ENCODE measurements around the gene DUSP16.
"Not testable (repeated sequence)": the region's sequence is repeated elsewhere in the genome, so short reads cannot be mapped to it uniquely, and the experiment has no call there.

The DUSP16 gene

DNA sequence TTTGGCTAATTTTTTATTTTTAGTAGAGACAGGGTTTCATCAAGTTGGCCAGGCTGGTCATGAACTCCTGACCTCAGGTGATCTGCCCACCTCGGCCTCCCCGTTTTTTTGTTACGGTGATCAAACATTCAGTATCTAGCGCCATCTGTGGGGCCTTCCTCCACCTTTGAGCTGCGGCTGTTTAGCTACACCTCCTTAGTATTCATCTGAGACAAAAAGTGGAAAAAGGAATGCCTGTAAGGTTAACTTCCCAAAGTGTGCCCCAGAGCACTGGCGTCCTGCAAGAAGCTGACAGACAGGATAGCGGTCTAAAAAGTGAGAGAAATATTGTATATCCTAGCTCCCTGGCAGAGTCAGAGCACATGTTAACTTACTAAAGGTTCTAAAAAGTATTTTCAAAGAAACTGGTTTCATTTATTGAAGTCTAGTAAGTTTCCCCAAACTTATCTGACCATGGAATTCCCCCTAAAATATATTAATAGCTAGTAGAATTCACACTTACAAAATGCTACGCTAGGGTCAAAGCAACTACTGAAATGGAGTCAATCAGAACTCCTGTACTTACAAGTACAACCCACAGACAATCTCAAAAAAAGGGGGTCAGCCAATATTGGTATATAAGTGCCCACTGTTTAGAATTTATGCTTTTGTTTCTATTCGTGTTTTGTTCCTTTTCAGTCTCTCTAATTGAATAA, 59.1 kb downstream of the DUSP16 start:
- H3K4me2 ChIP-seq (ENCODE audit: low read depth, low read length) = no peak overlapping the region
- H3K9ac ChIP-seq (ENCODE audit: low read length) = no peak overlapping the region
- no peaks in the 10 kb centered on the region for H3K27me3 ChIP-seq (replicated peaks; ENCODE audit: insufficient read depth, low read length)
- H3K27ac ChIP-seq (ENCODE audit: low read length) = no peak overlapping the region
- H3K9me3 ChIP-seq (replicated peaks; ENCODE audit: insufficient read depth, low read length) = no peaks in the 10 kb centered on the region
- H3K9me2 ChIP-seq (replicated peaks; ENCODE audit: insufficient read depth, low read length) = no peaks in the 10 kb centered on the region
- no peaks in the 10 kb centered on the region for H3K36me3 ChIP-seq (replicated peaks; ENCODE audit: insufficient read depth, low read length)
- H3K4me3 ChIP-seq (ENCODE audit: low read length) = no peak overlapping the region
- no peak overlapping the region for H2AFZ ChIP-seq (ENCODE audit: low read length)
- H3K79me2 ChIP-seq (ENCODE audit: low read length) = 0 out of 2 replicates have a peak, but pooled peaks cover 6% of the 10 kb centered on the region
- H3F3A ChIP-seq (ENCODE audit: insufficient read depth, low read length) = no peaks in the 10 kb centered on the region
- no peaks in the 10 kb centered on the region for H3K4me1 ChIP-seq (ENCODE audit: low read length)
- DNase-seq = no peak
- no peak for TF ChIP-seq EZH2phosphoT487 (IDR thresholded peaks at IDR 0.05; ENCODE audit: low read length)
- TF ChIP-seq EZH2 (optimal IDR thresholded peaks at IDR 0.05; ENCODE audit: low read depth, low read length) = no peak
- TF ChIP-seq, protein P1, sequence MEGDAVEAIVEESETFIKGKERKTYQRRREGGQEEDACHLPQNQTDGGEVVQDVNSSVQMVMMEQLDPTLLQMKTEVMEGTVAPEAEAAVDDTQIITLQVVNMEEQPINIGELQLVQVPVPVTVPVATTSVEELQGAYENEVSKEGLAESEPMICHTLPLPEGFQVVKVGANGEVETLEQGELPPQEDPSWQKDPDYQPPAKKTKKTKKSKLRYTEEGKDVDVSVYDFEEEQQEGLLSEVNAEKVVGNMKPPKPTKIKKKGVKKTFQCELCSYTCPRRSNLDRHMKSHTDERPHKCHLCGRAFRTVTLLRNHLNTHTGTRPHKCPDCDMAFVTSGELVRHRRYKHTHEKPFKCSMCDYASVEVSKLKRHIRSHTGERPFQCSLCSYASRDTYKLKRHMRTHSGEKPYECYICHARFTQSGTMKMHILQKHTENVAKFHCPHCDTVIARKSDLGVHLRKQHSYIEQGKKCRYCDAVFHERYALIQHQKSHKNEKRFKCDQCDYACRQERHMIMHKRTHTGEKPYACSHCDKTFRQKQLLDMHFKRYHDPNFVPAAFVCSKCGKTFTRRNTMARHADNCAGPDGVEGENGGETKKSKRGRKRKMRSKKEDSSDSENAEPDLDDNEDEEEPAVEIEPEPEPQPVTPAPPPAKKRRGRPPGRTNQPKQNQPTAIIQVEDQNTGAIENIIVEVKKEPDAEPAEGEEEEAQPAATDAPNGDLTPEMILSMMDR (IDR thresholded peaks at IDR 0.05; ENCODE audit: low read length) = no peak
- no peaks in the 10 kb centered on the region for H4K20me1 ChIP-seq (ENCODE audit: insufficient read depth, low read length)

DNA sequence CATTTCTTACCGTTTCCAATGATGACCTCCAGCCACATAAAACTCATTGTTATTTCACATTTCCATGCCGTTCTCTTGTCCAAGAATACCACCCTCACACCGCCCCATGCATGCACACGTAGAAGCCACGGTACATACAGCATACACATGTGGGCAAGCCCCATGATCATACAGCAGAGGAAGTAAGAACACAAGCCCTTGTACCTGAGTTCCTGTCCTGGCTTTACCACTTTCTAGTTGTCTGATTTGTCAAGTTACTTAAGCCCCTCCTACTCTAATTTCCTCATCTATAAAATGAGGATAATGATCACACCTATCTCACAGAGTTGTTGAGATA, 59.9 kb downstream of the DUSP16 start:
- H3K79me2 ChIP-seq (ENCODE audit: low read length) = 0 out of 2 replicates have a peak, but pooled peaks cover 6% of the 10 kb centered on the region
- H3K9me2 ChIP-seq (replicated peaks; ENCODE audit: insufficient read depth, low read length) = no peaks in the 10 kb centered on the region
- no peak overlapping the region for H3K4me3 ChIP-seq (ENCODE audit: low read length)
- TF ChIP-seq EZH2 (optimal IDR thresholded peaks at IDR 0.05; ENCODE audit: low read depth, low read length) (no peak), EZH2phosphoT487 (IDR thresholded peaks at IDR 0.05; ENCODE audit: low read length) (no peak)
- H3K4me1 ChIP-seq (ENCODE audit: low read length) = no peaks in the 10 kb centered on the region
- H3K9ac ChIP-seq (ENCODE audit: low read length) = no peak overlapping the region
- H2AFZ ChIP-seq (ENCODE audit: low read length) = no peak overlapping the region
- H4K20me1 ChIP-seq (ENCODE audit: insufficient read depth, low read length) = no peaks in the 10 kb centered on the region
- no peaks in the 10 kb centered on the region for H3K27me3 ChIP-seq (replicated peaks; ENCODE audit: insufficient read depth, low read length)
- no peaks in the 10 kb centered on the region for H3K9me3 ChIP-seq (replicated peaks; ENCODE audit: insufficient read depth, low read length)
- no peaks in the 10 kb centered on the region for H3K36me3 ChIP-seq (replicated peaks; ENCODE audit: insufficient read depth, low read length)
- no peak overlapping the region for H3K4me2 ChIP-seq (ENCODE audit: low read depth, low read length)
- H3K27ac ChIP-seq (ENCODE audit: low read length) = no peak overlapping the region
- no peaks in the 10 kb centered on the region for H3F3A ChIP-seq (ENCODE audit: insufficient read depth, low read length)
- DNase-seq = no peak

DNA sequence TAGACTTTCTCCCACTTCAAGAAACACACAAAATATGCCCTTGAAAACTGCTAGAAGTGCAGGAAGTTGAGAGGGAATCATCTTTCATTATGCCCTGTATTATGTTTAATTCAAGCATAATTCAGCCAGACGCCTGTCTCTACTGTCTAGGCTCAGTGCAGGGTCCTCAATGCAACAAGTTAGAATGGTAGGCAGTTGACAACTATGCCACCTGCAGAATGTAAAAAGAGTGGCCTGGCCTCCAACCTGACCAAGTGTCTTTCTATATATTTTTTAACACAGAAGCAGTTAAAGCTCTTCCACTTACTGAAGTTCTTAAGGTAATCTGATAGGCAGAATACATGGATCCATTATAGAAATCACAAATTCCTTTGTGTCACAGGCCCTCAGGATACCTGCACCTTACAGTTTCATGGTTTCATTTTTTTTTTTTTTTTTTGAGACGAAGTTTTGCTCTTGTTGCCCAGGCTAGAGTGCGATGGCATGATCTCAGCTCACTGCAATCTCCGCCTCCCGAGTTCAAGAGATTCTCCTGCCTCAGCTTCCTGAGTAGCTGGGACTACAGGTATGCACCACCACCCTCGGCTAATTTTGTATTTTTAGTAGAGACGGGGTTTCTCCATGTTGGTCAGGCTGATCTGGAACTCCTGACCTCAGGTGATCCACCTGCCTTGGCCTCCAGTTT, 60.4 kb downstream of the DUSP16 start:
- not testable (repeated sequence) for H2AFZ ChIP-seq (ENCODE audit: low read length); H3K4me1 ChIP-seq (ENCODE audit: low read length); H3K27me3 ChIP-seq (replicated peaks; ENCODE audit: insufficient read depth, low read length); H4K20me1 ChIP-seq (ENCODE audit: insufficient read depth, low read length); DNase-seq; H3K79me2 ChIP-seq (ENCODE audit: low read length); H3K27ac ChIP-seq (ENCODE audit: low read length); H3K9me3 ChIP-seq (replicated peaks; ENCODE audit: insufficient read depth, low read length); H3K9ac ChIP-seq (ENCODE audit: low read length); H3K9me2 ChIP-seq (replicated peaks; ENCODE audit: insufficient read depth, low read length); H3K4me2 ChIP-seq (ENCODE audit: low read depth, low read length); H3F3A ChIP-seq (ENCODE audit: insufficient read depth, low read length); H3K36me3 ChIP-seq (replicated peaks; ENCODE audit: insufficient read depth, low read length); H3K4me3 ChIP-seq (ENCODE audit: low read length)

DNA sequence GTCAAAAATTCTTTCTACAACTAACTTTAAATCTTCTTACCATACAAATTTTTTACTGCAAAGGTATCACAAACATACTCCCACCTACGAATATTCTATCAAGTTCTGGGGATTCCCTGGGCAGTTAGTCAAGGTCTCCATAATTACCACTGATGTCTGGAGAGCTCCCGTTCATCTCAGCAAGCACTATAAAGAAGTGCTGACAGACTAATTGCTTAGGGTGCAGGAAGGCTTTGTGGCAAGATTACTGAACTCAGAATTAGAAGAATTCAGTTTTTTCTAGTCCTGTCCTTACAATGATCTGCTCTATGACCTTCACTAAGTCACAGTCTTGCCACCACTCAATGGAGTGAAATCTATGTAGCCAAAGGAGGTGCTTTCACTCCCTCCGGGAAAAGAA, 61.5 kb downstream of the DUSP16 start:
- Histone ChIP-seq H3K4me1 (ENCODE audit: low read length) (no peaks in the 10 kb centered on the region), H3K9me2 (replicated peaks; ENCODE audit: insufficient read depth, low read length) (no peaks in the 10 kb centered on the region), H3K79me2 (ENCODE audit: low read length) (no peaks in the 10 kb centered on the region), H2AFZ (ENCODE audit: low read length) (no peak overlapping the region), H3K27ac (ENCODE audit: low read length) (no peak overlapping the region), H3F3A (ENCODE audit: insufficient read depth, low read length) (no peaks in the 10 kb centered on the region), H3K4me3 (ENCODE audit: low read length) (no peak overlapping the region), H3K36me3 (replicated peaks; ENCODE audit: insufficient read depth, low read length) (no peaks in the 10 kb centered on the region), H3K9me3 (replicated peaks; ENCODE audit: insufficient read depth, low read length) (no peaks in the 10 kb centered on the region), H3K4me2 (ENCODE audit: low read depth, low read length) (no peak overlapping the region), H3K27me3 (replicated peaks; ENCODE audit: insufficient read depth, low read length) (no peaks in the 10 kb centered on the region), H3K9ac (ENCODE audit: low read length) (no peak overlapping the region), H4K20me1 (ENCODE audit: insufficient read depth, low read length) (no peaks in the 10 kb centered on the region)
- DNase-seq = no peak
- TF ChIP-seq EZH2phosphoT487 (IDR thresholded peaks at IDR 0.05; ENCODE audit: low read length) (no peak), EZH2 (optimal IDR thresholded peaks at IDR 0.05; ENCODE audit: low read depth, low read length) (no peak)
- TF ChIP-seq, protein P1 (IDR thresholded peaks at IDR 0.05; ENCODE audit: low read length) = no peak

All from MM.1S (cell line).